PC-3 (cell line): ENCODE measurements around the gene ISY1.

Source experiments
- EZH2phosphoT487 ChIP-seq: fragments of 300-600 bp; sonication (generic); IDR thresholded peaks from 2 replicates; pipeline ENCODE4 v1.6.1; 2018; ENCODE audit warnings: mild to moderate bottlenecking, antibody characterized with exemption, low read length, borderline replicate concordance
- TF ChIP-seq, protein P1 (sequence below): fragments of 300-600 bp; sonication (generic); conservative IDR thresholded peaks from 2 replicates; pipeline ENCODE4 v1.5.1; 2017; ENCODE audit warnings: antibody characterized with exemption, low read depth, mild to moderate bottlenecking, low read length

GRCh38 chr3:129183569-129184395 is 22.9 kb upstream of the ISY1 start, which contains the start of gene CNBP:
- TF ChIP-seq, protein P1, sequence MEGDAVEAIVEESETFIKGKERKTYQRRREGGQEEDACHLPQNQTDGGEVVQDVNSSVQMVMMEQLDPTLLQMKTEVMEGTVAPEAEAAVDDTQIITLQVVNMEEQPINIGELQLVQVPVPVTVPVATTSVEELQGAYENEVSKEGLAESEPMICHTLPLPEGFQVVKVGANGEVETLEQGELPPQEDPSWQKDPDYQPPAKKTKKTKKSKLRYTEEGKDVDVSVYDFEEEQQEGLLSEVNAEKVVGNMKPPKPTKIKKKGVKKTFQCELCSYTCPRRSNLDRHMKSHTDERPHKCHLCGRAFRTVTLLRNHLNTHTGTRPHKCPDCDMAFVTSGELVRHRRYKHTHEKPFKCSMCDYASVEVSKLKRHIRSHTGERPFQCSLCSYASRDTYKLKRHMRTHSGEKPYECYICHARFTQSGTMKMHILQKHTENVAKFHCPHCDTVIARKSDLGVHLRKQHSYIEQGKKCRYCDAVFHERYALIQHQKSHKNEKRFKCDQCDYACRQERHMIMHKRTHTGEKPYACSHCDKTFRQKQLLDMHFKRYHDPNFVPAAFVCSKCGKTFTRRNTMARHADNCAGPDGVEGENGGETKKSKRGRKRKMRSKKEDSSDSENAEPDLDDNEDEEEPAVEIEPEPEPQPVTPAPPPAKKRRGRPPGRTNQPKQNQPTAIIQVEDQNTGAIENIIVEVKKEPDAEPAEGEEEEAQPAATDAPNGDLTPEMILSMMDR = no peak
- no peak for TF ChIP-seq EZH2phosphoT487
